Measurements from ENCODE around the gene LRP1B.

The LRP1B gene

DNA sequence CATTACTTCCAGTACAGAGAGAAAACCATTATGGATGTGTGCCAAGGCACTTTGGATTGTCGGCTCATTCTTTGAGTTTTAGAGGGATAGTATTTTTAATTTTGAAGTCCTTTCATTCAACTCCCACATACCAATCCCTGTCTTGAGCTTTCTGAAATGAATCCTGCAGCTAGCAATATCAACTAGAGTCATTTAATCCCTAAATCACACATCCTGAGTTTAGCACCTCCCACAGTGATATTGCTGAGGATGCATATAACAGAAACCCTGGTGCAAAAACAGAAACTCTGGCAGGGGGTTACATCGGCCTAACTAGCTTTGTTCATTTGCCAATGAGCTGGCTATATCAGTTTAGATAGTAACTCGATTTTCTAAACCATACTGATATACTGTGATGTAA lies 427.3 kb downstream of the LRP1B start:
- in situ Hi-C loops (cut with HindIII; ENCODE audit: low sequenced_read_pairs) = no loop called here

DNA sequence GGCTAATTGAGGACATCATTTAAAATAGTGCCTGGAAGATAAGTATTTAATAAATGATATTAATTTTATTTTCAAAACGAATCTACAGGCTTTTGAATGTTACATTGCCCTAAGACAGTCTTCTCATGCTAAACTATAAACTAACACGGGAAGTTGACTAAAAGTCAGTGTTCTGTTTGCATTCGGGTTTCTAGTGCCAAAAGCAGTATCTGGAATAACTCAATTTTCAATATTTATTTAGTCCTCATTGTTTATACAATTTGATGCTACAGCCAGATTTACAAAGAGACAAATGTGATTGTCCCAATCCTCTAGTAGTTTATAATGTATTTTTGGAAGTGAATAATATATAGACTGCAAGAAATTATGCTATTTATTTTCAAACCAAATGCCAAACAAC lies 429.2 kb downstream of the LRP1B start:
- in situ Hi-C loops (cut with HindIII; ENCODE audit: low sequenced_read_pairs) = no loop called here

GRCh38 chr2:141699573-141699972 lies 431.2 kb downstream of the LRP1B start:
- in situ Hi-C loops (cut with HindIII; ENCODE audit: low sequenced_read_pairs) = no loop called here

DNA sequence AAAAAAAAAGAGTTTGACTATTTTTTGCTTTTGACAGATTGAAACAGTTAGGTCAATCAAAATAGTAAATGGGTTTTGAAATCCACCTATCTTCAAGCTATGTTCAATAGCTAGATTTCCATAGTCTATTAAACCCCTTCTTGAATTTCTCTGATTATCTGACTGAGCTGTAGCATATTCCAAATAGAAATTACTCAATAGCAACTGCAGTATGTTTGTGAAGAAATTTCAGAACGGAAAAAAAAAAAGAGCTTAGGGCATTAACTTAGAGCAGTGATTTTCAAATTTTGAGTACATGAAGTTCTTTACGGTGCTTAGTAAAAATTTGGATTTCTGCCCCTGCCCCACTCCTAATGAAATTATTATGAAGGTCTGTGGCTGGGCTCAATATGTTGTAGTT lies 432.3 kb downstream of the LRP1B start:
- in situ Hi-C loops (cut with HindIII; ENCODE audit: low sequenced_read_pairs) = no loop called here

- in situ Hi-C loops (cut with HindIII; ENCODE audit: low sequenced_read_pairs) = no loop called here
These were observed 433.8 kb downstream of the LRP1B start for GRCh38 chr2:141697035-141697434.

GRCh38 chr2:141694180-141694579 lies 436.6 kb downstream of the LRP1B start:
- in situ Hi-C loops (cut with HindIII; ENCODE audit: low sequenced_read_pairs) = no loop called here

DNA sequence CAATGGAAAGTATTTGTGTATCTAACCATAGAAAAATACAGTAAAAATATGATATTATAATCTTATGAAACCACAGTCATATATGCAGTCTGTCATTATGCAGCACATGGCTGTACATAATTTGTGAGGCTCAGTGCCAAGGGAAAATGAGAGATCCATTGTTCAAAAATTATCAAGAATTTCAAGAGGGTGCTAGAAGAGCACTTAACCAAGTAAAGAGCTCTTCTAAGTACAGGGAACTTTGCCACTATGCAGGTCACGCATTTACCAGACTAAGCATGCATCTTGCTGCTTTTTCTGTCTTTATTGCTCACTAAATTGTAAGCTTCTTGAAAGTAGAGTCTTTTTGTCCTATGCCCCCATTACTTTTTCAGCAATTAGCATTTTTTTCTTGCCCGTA lies 438.0 kb downstream of the LRP1B start:
- in situ Hi-C loops (cut with HindIII; ENCODE audit: low sequenced_read_pairs) = no loop called here

DNA sequence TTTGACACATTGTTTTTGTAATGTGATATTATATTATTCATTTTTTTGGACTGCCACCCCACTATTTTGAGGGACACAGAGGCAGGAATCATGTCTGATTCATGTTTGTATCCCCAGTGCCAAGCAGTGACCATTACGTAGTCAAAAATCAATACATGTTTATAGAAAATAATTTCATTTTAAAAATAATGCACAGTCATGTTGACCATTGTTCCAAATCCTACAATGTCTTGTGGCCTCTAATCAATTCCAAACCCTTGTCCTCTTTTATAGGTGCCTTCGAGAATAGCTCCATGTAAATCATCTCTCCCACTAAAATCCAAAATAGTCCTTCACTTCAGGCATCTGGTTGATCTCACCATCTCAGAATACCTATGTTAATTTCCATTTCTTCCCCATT lies 454.7 kb downstream of the LRP1B start:
- in situ Hi-C loops (cut with HindIII; ENCODE audit: low sequenced_read_pairs) = no loop called here

DNA sequence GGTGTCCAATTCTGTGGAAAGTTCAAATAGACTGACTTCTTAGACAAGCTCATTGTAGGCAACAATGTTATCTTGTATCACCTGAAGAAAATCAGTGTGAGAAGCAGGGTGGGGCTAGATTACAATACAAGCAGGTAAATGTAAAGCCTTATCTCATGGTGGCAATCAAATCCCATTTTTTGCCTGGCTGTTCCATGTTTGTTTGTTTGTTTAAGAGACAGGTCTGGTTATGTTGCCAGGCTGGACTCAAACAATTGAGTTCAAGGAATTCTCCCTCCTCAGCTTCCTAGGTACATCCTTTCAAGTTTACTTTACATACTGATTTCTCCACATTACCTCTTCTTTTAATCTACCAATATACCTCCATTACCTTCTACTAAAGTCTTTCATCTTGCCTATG lies 464.6 kb downstream of the LRP1B start:
- in situ Hi-C loops (cut with HindIII; ENCODE audit: low sequenced_read_pairs) = no loop called here

DNA sequence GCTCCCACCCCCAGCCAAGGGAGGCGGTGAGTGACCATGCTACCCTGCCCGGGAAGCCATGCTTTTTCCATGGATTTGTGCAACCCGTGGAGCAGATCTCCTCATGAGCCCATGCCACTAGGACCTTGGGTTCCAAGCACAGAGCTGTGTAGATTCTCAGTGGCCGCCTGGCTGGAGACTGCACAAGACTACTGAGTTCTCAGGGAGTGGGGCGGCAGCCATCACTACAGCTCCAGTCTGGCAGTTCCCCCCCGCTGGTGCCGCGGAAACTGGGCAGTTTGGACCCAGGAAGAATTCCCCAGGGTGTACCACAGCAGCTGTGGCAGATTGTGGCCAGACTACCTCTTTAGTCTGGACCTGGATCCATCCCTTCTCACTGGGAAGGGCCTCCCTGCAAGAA lies 470.6 kb downstream of the LRP1B start:
- in situ Hi-C loops (cut with HindIII; ENCODE audit: low sequenced_read_pairs) = no loop called here

GRCh38 chr2:141654311-141654710 lies 476.5 kb downstream of the LRP1B start:
- in situ Hi-C loops (cut with HindIII; ENCODE audit: low sequenced_read_pairs) = loop anchor here (5.0 kb wide), 1 partner anchor 83 kb away; no protein-coding TSS in a partner anchor

DNA sequence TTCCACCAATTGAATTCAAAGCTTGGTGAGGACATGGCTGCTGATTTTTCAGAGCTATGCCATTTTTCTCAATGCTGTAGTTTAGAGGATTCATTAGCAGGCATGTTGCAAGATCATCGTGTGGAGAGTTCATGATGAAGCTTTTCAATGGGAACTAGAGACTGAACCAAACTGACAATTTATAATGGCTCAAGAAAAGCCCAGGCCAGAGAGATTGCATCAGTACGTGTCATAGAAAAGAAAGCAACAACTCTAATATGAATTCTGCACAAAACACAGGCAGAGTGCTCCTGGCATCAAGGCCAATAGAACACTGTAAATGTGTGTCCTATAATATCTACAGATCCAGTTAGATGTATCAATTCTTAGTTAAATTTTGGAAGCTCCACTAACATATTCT lies 477.6 kb downstream of the LRP1B start:
- in situ Hi-C loops (cut with HindIII; ENCODE audit: low sequenced_read_pairs) = loop anchor here (5.0 kb wide), 1 partner anchor 84 kb away; no protein-coding TSS in a partner anchor

- in situ Hi-C loops (cut with HindIII; ENCODE audit: low sequenced_read_pairs) = loop anchor here (5.0 kb wide), 1 partner anchor 85 kb away; no protein-coding TSS in a partner anchor
These were observed 478.5 kb downstream of the LRP1B start for GRCh38 chr2:141652308-141652707.

DNA sequence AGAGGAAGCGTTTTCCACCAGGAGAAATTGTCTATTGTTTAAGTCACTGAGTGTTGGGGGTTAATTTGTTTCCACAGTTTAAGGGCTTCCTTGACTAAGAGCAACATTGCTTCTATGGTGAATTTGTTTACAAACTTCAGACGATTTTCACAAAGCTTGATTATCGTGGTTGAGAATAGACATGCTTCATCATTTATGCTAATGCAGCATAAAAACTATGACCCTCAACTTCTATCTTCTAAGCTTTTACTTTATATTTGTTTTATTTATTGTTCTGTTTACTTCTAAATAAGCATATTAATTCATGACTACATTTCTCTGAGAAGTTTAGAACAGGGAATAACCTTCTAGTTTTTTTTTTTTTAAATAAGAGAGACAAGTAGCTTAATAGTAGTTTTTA lies 483.5 kb downstream of the LRP1B start:
- in situ Hi-C loops (cut with HindIII; ENCODE audit: low sequenced_read_pairs) = no loop called here

GRCh38 chr2:141641462-141641861 lies 489.4 kb downstream of the LRP1B start:
- in situ Hi-C loops (cut with HindIII; ENCODE audit: low sequenced_read_pairs) = no loop called here

- in situ Hi-C loops (cut with HindIII; ENCODE audit: low sequenced_read_pairs) = no loop called here
These were observed 491.0 kb downstream of the LRP1B start for GRCh38 chr2:141639809-141640208.

DNA sequence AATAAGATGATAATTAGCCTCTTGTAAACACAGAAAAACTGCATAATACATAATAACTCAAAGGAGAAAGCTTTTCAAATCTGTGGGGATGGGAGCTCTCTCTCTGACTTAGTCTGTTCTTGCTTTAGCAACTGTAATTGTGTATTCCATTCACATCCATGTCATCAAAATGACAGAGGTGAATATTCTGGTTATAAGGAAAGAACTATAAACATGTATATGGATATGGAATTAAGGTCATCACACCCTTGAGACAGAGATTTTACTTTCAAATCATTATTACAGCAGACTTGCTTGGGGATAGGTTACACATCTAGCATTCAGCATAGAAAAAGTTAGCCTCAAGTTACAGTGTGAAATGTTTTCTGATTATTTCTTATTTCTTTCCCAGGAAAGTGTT lies 497.7 kb downstream of the LRP1B start:
- in situ Hi-C loops (cut with HindIII; ENCODE audit: low sequenced_read_pairs) = no loop called here

GRCh38 chr2:141630407-141630930 lies 500.3 kb downstream of the LRP1B start:
- in situ Hi-C loops (cut with HindIII; ENCODE audit: low sequenced_read_pairs) = no loop called here

- in situ Hi-C loops (cut with HindIII; ENCODE audit: low sequenced_read_pairs) = no loop called here
These were observed 510.4 kb downstream of the LRP1B start for GRCh38 chr2:141620372-141620771.

DNA sequence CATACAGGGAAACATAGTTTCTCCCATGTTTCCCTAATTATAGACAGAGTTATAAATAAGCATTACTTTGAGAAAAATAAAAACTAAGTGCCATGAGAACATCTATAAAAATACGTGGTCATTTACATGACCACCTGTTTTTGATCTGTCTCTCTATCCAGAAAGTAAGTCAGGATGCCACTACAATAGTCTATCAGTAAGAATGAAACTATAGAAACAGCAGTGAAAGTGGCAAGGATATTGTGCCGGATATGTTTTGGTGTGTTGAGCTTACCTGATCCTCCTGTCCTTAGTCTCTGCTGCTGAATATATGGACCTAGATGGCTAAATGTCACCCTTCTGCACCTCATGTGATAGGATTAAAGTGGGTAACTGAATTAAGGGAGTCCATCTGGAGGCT lies 512.4 kb downstream of the LRP1B start:
- in situ Hi-C loops (cut with HindIII; ENCODE audit: low sequenced_read_pairs) = no loop called here

DNA sequence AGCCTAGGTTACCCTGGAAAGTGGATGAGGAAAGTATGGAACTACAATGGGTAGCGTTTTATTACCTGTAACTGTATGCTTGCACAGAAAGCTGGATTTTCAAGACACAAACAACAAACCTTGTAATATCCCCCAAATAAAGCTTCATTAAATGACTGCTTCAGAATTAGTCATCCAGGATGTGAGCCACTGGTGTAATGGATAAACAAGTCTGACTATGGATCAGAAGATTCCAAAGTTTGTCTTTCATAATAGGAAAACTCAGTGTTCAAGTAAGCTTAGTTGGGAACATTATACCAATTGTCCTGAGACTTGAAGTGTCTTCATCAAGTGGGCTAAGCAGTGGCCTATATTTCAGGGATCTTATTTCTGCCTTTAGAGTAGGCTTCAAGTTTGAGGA lies 518.8 kb downstream of the LRP1B start:
- in situ Hi-C loops (cut with HindIII; ENCODE audit: low sequenced_read_pairs) = no loop called here

DNA sequence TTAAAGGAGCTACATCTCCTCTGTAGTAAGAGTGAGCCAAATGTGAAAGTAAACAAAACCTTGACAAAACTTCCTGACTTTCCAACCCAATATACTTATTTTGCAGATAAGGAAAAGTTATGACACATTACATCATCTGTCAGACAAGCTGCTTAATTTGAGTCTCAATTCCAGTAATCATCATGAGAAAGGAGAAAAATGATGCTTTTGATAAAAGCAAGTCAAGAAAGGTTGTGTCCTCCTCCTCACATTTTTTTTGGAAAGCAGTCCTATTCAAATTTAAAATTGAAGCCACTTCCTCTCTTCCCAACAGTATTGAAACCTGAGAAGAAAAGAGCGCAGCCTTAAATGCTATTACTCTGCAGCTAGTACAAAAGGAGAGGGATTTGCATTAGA lies 519.6 kb downstream of the LRP1B start:
- in situ Hi-C loops (cut with HindIII; ENCODE audit: low sequenced_read_pairs) = no loop called here

- in situ Hi-C loops (cut with HindIII; ENCODE audit: low sequenced_read_pairs) = no loop called here
These were observed 520.1 kb downstream of the LRP1B start for GRCh38 chr2:141610564-141611175.

Data from endothelial cell of hepatic sinusoid (primary cell).